GM21367 (cell line): ENCODE results near the gene UXS1.
"Not testable (repeated sequence)": the region's sequence is repeated elsewhere in the genome, so short reads cannot be mapped to it uniquely, and the experiment has no call there.

Experiments
- ATAC-seq: cut with Tn5 transposase; IDR thresholded peaks from one replicate; pipeline ENCODE4 v1.9.1; 2021; ENCODE audit not compliant: unreplicated experiment

Gene UXS1

DNA sequence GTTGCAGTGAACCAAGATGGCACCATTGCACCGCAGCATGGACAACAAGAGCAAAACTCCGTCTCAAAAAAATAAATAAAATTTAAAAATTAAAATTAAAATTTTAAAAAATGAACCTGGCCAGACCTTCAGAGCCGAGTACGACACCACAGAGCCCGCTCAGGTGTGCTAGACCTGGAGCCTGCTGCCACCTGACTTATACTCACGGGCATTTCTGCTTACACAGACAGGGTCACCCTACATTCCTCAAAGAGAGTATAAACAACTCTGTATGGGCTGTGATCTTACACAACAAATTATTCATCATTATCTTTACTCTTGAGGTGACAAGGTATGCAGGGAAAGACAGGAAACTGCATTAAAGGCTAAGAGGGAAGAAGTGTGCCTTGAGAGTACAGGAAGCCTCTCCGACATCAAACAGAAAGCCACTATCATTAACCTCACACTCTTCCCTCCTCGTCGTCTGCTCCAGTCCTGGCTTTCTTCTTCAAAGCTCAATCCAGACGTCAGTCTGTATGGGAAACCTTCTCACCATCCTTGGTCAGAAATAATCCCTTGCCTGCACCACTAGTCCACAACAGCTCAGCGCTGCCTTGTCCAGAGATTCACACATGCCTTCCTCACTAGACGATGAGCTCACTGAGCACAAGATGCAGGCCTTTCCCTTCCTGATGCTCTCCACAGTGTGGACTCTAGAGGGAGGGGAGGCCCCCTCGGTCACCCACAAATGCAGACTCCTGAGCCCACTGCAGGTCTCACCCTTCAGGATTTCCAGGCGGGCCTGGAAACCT, 56.2 kb downstream of the UXS1 start:
- ATAC-seq = no peak

GRCh38 chr2:106131192-106131591, 62.9 kb downstream of the UXS1 start:
- not testable (repeated sequence) for ATAC-seq

DNA sequence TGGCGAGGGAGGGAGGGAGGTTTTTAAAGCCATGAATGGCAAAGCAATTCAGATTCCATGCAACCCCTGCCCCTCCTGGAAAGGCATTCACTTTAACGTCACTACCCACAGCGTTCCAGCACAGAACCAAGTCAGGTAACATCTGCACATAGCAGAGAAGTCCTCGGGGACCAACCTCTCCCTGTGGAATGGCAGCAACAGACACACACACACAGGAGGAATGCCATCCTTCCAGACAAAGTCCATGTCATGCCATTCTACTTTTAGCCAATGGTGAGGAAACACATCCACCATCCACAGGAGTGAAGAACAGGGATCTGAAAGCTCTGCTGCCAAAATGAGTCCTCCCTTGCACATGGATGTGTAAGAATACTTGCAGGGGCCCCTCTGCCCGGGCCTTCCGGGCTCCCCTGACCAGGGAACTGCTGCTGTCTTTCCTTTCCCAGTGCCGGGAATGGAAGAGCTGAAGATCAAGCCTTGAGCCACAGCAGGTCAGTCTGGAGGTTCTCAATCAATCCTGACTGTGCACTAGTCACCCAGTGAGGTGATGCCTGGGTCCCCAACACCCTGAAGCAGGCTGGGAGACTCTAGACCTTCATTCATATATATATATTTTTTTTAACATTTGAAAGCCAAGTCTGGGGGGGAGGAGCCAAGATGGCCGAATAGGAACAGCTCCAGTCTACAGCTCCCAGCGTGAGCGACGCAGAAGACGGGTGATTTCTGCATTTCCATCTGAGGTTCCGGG, 63.7 kb downstream of the UXS1 start:
- no peak for ATAC-seq

DNA sequence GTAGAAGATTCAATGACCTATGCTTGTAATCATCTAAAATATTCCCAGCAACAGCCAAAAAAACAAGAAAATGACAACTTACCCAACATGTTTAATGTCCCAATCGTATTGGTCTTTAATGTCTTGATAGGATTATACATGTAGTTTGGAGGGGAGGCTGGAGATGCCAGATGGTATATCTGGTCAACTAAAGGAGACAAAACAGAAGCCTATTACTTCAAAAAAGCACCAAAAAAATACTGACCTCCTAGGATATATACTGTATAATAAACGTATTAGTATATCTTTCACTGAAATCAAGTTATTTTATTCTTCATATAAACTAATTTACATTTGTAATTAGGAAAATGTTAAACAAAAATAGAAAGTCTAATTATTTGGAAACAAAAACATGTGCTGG, 64.5 kb downstream of the UXS1 start:
- no peak for ATAC-seq

- ATAC-seq = no peak
Measured at GRCh38 chr2:106129150-106129549, 65.0 kb downstream of the UXS1 start.

DNA sequence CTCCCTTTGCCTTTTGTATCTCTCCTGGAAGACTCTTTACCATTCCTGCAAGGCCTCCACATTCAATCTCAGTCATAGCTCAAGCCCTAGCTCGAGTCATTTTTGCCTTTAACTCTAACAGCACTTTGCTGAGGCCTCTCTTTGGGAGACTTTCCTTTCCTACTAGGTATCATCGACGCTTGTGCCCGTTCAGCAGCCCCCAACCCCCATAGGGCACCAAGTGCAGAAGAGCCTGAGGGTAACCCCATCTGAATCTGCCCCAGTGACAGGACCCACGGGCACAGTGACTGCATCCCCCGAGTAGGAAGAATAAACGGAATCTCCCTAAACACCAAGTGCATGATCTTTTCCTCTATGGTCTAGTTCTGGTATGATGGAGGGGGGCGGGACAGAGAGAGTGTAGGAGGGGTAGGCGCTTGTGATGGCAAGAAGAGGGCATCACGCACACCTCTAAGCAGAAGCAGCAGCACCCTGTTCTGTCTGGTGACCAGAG, 66.3 kb downstream of the UXS1 start:
- ATAC-seq = no peak

- ATAC-seq = no peak
Measured at GRCh38 chr2:106127282-106127771, 66.8 kb downstream of the UXS1 start.

- no peak for ATAC-seq
Measured at GRCh38 chr2:106126705-106127281, 67.3 kb downstream of the UXS1 start.

- no peak for ATAC-seq
Measured at GRCh38 chr2:106126295-106126694, 67.8 kb downstream of the UXS1 start.

DNA sequence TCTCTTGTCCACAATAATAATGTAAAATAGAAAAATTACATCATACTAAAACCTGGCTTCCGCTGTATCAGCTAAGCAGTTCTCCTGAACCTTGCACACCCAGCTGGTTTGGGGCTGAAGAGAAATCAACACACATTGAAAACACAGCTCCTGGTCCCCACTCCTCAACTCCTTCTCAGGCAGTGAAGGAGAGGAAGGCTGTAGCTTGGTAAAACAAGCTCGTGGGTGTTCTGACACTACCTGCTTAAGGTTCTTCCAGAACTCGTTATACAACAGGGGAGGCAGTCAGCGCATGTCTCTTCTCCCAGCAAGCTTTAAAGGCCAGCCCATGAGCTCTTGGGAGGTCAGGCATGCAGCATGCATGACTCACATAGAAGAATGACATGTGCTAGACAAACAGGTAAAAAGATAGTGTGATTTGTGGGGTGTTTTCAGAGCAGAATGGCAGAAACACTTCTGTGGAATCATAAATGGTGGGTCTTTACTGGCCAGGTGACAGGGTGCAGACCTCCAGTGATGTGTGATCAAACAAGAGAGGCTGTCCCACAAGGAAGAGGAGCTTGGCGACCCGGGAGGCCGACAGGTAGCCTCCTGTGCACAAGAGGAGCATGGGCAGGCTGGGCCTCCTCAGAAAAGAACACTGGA, 69.1 kb downstream of the UXS1 start:
- no peak for ATAC-seq

GRCh38 chr2:106124106-106124756, 69.9 kb downstream of the UXS1 start:
- ATAC-seq = no peak

GRCh38 chr2:106122157-106122556, 71.9 kb downstream of the UXS1 start:
- no peak for ATAC-seq

DNA sequence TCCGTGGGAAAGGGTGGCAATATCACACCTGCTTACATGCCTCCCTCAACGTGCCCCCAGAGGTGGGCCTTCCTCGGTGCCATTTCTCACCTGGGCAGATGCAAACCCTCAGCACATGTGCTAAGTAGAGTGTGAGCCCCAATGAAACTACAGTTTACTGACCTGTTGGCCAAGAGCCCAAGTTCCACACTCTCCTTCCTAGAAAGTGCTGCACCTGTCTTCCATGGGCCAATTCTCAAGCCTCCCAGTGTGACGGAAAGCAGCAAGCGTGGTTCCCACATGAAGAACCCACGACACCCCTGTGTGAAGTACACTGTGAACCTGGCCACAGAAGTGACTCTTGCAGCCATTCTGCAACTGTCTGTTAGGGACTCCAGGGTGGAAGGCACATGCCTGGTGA, 73.7 kb downstream of the UXS1 start:
- no peak for ATAC-seq

- ATAC-seq = no peak
Measured at GRCh38 chr2:106119074-106119473, 75.0 kb downstream of the UXS1 start.

DNA sequence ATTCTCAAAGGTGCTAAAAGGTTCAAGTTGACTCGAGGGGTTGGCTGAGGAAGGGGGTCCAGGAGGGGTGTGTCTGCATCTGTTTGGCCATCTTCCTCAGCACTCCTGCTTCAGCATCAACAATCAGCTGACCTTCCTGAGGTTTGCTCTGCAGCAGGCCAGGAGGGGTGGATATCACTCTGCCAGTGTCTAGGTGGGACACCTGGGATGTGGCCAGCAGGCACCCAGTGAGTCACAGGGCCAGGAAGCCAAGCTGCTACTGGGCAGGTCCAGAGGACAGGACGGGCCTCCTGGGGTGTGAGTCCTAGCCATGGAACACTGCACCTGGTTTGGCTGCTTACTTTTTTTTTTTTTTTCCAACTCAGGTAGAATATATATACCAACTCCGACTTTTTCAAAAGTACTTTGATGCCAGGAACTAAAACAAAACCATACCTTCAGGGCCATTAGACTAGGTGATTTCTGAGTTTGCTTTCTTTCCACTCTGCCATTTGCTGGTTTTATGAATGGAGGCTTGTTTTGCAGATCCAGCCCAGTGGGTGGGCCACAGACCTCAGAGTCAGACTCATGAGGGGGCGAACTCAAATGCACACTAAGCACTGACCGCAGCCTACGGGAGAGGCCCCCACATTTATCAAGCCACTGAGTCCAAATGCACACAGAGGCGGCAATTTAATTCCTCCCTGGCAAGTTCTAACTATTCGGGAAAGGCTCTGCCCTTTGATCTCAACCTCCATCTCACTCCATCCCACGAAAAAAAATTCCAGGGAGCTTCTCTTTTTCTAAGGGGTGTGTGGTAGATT, 76.0 kb downstream of the UXS1 start:
- ATAC-seq = no peak

- no peak for ATAC-seq
Measured at GRCh38 chr2:106117347-106117746, 76.8 kb downstream of the UXS1 start.

- ATAC-seq = no peak
Measured at GRCh38 chr2:106116248-106116647, 77.9 kb downstream of the UXS1 start.

GRCh38 chr2:106115665-106116064, 78.4 kb downstream of the UXS1 start:
- no peak for ATAC-seq

DNA sequence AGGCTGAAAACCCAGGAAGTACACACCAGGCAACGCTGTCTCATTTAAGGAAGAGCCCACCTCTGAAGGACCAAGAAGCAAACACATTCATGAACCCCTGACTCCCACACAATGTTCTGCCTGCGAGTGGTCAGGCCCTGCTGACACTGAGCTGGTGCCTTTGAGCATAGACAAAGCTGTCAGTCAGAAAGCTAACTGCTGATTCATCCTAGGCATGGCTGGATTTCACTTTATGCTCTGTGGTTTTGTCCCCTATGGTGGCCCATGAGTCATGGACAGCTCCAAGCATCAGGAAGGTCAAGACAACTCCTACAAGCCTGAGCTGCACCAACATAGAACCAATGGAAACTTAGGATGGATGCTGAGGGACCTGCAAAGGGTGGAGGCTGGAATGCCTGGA, 78.9 kb downstream of the UXS1 start:
- ATAC-seq = no peak

DNA sequence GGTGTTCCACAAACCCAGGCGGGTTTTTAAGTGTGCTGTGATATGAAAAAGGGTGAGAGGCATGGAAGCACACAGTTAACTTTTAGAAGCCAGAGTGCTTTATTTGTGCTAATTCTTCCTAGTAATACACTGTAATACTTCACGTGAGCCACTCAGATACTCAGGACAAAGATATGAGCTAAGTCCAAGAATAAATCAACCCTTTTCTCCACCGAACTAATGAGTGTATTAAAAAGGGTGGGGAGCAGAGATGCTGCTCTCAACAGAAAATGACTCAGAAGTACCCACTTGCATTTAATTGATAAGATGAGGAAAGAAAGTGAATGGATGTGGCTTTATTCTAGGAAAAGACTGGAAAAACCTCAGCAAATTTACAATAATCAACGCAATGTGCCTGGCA, 79.9 kb downstream of the UXS1 start:
- ATAC-seq = no peak
